OCI-LY3 (cell line): Measurements from ENCODE around the gene RASA2.

Experiments
- H2AFZ ChIP-seq: fragments of 200-600, 300-600 bp; shearing (Covaris generic); 2 replicates; pipeline ENCODE4 v1.6.0; 2014; ENCODE audit warnings: antibody characterized with exemption, low read depth, low read length
- H3K27ac ChIP-seq: fragments of 200-600, 300-600 bp; sonication (generic); 2 replicates; pipeline ENCODE4 v1.5.1; 2014; ENCODE audit warnings: mild to moderate bottlenecking, low read length, moderate library complexity, mixed read lengths
- H3K27me3 ChIP-seq: fragments of 200-600, 300-600 bp; sonication (generic); 2 replicates; pipeline ENCODE4 v1.6.1; 2014; ENCODE audit warnings: low read depth, low read length, mixed read lengths
- H3K36me3 ChIP-seq: fragments of 200-600, 300-600 bp; sonication (generic); replicated peaks from 2 replicates; pipeline ENCODE3; 2014; ENCODE audit warnings: low read depth, low read length, mixed read lengths
- H3K4me1 ChIP-seq: fragments of 300-600, 200-600 bp; sonication (generic); 2 replicates; pipeline ENCODE4 v1.6.1; 2014; ENCODE audit warnings: low read length, mixed read lengths
- H3K4me2 ChIP-seq: fragments of 200-600, 300-600 bp; sonication (generic); 2 replicates; pipeline ENCODE4 v1.6.1; 2014; ENCODE audit warnings: low read length, mixed read lengths
- H3K4me3 ChIP-seq: fragments of 300-600, 200-600 bp; sonication (generic); 2 replicates; pipeline ENCODE4 v1.5.1; 2014; ENCODE audit warnings: antibody characterized with exemption, mild to moderate bottlenecking, low read length, moderate library complexity
- H3K79me2 ChIP-seq: fragments of 300-600, 200-600 bp; shearing (Covaris generic); 2 replicates; pipeline ENCODE4 v1.6.1; 2014; ENCODE audit warnings: mild to moderate bottlenecking, low read length, mixed read lengths
- H3K9ac ChIP-seq: fragments of 300-600, 200-600 bp; shearing (Covaris generic); 2 replicates; pipeline ENCODE4 v1.6.0; 2014; ENCODE audit warnings: mild to moderate bottlenecking, low read length, moderate library complexity
- H3K9me3 ChIP-seq: fragments of 200-600, 300-600 bp; shearing (Covaris generic); 2 replicates; pipeline ENCODE4 v1.6.1; 2014; ENCODE audit warnings: low read length, mixed read lengths; ENCODE audit not compliant: insufficient read depth
- H4K20me1 ChIP-seq: fragments of 200-600, 300-600 bp; sonication (generic); 2 replicates; pipeline ENCODE4 v1.6.1; 2016; ENCODE audit warnings: low read length, mixed read lengths; ENCODE audit not compliant: insufficient read depth
- CTCF ChIP-seq: fragments of 200-600, 300-600 bp; sonication (generic); IDR thresholded peaks from 2 replicates; pipeline ENCODE4 v1.5.1; 2014; ENCODE audit warnings: antibody characterized with exemption, low read length, low read depth
- EZH2phosphoT487 ChIP-seq: fragments of 200-600 bp; shearing (Covaris generic); IDR thresholded peaks from 2 replicates; pipeline ENCODE4 v1.6.1; 2018; ENCODE audit warnings: antibody characterized with exemption, mixed run types, low read depth

RASA2 gene

GRCh38 chr3:141484701-141485287 lies 2.0 kb upstream of the RASA2 start:
- H3K27me3 ChIP-seq, result no peaks in the 10 kb centered on the region
- no peaks in the 10 kb centered on the region for H3K9me3 ChIP-seq
- H3K27ac ChIP-seq, result no peak overlapping the region
- no peaks in the 10 kb centered on the region for H3K36me3 ChIP-seq
- no peak for TF ChIP-seq EZH2phosphoT487
- no peak for TF ChIP-seq CTCF
- no peak overlapping the region for H3K4me3 ChIP-seq
- no peak overlapping the region for H2AFZ ChIP-seq
- peaks cover 15% of the 10 kb centered on the region for H4K20me1 ChIP-seq
- no peak overlapping the region for H3K4me2 ChIP-seq
- H3K79me2 ChIP-seq, result peaks cover 23% of the 10 kb centered on the region
- no peak overlapping the region for H3K9ac ChIP-seq
- H3K4me1 ChIP-seq, result peaks cover 17% of the 10 kb centered on the region

GRCh38 chr3:141485641-141486495 lies 959 bp upstream of the RASA2 start:
- Histone ChIP-seq H4K20me1 (peaks cover 15% of the 10 kb centered on the region), H3K9ac (peak overlapping the region; percentile 60), H3K79me2 (peaks cover 34% of the 10 kb centered on the region), H3K27me3 (no peaks in the 10 kb centered on the region), H3K4me1 (peaks cover 17% of the 10 kb centered on the region), H3K36me3 (no peaks in the 10 kb centered on the region), H3K9me3 (no peaks in the 10 kb centered on the region), H2AFZ (peak overlapping the region; percentile 99), H3K4me3 (peak overlapping the region; percentile 84), H3K27ac (no peak overlapping the region), H3K4me2 (peak overlapping the region; percentile 98)
- TF ChIP-seq EZH2phosphoT487 (no peak), CTCF (no peak)

DNA sequence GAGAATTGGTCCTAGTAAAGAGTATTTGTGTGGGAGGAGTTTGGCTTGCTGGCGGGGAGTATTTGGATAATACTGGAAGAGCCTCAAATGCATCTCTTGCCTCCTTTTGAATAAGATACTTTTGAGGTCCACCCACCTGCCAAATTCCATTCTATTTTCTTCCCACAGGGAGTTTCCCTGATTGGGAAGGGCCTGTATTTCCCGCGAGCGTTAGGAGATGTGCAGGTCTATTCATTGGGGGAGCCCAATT lies 406 bp upstream of the RASA2 start:
- H3K27ac ChIP-seq, result no peak overlapping the region
- peaks cover 17% of the 10 kb centered on the region for H3K4me1 ChIP-seq
- H3K9ac ChIP-seq, result peak overlapping the region; percentile 60

More for the DNA sequence above, 406 bp upstream of the RASA2 start:
- Histone ChIP-seq H3K9me3 (no peaks in the 10 kb centered on the region), H2AFZ (peak overlapping the region; percentile 99), H3K27me3 (no peaks in the 10 kb centered on the region), H4K20me1 (peaks cover 15% of the 10 kb centered on the region), H3K79me2 (peaks cover 38% of the 10 kb centered on the region), H3K4me2 (peak overlapping the region; percentile 98), H3K36me3 (no peaks in the 10 kb centered on the region), H3K4me3 (peak overlapping the region; percentile 84)
- no peak for TF ChIP-seq CTCF
- TF ChIP-seq EZH2phosphoT487, result no peak
